ENCODE measurements around the gene TCERG1L. TPM values are rescaled to one million over a fixed set of nuclear protein-coding genes. Genes with fewer than 3 reads are reported as not detected.

TCERG1L gene
- total and polyA plus RNA-seq, 2 experiments from 2014 or later, result 0.47 to 0.73 TPM

- H3K9me2 ChIP-seq (replicated peaks; ENCODE audit: insufficient read depth), result no peaks in the 10 kb centered on the region
- H4K20me1 ChIP-seq (ENCODE audit: insufficient read depth, poor library complexity, severe bottlenecking), result no peaks in the 10 kb centered on the region
- H3K4me1 ChIP-seq (ENCODE audit: insufficient read depth), result no peaks in the 10 kb centered on the region
- no peak overlapping the region for H3K4me2 ChIP-seq
- 94% methylated on average over 5 of the region's 5 CpGs for WGBS (ENCODE audit: low lambda C conversion rate, missing lambda C conversion rate)
- no peak overlapping the region for H2AFZ ChIP-seq
- no peaks in the 10 kb centered on the region for H3K36me3 ChIP-seq (replicated peaks; ENCODE audit: insufficient read depth, low read depth)
- DNase-seq (ENCODE audit: low spot score), result no peak
- H3K9me3 ChIP-seq (ENCODE audit: low read depth), result no peaks in the 10 kb centered on the region
- H3K27me3 ChIP-seq, result no peaks in the 10 kb centered on the region
- no peak overlapping the region for H3K27ac ChIP-seq
- TF ChIP-seq CTCF (IDR thresholded peaks at IDR 0.05; ENCODE audit: poor library complexity) (no peak), EZH2 (IDR thresholded peaks at IDR 0.05; ENCODE audit: borderline replicate concordance) (no peak), EZH2phosphoT487 (IDR thresholded peaks at IDR 0.05; ENCODE audit: low read depth, severe bottlenecking, unreplicated experiment) (no peak)
- no peaks in the 10 kb centered on the region for H3K79me2 ChIP-seq
- H3K4me3 ChIP-seq, result no peak overlapping the region
These were observed 225.0 kb downstream of the TCERG1L start for GRCh38 chr10:131086511-131086910.

- WGBS (ENCODE audit: low lambda C conversion rate, missing lambda C conversion rate), result 87% methylated on average over 6 of the region's 6 CpGs
- Histone ChIP-seq H3K4me3 (no peak overlapping the region), H3K27me3 (no peaks in the 10 kb centered on the region), H2AFZ (no peak overlapping the region), H4K20me1 (ENCODE audit: insufficient read depth, poor library complexity, severe bottlenecking) (no peaks in the 10 kb centered on the region), H3K9me3 (ENCODE audit: low read depth) (no peaks in the 10 kb centered on the region), H3K79me2 (no peaks in the 10 kb centered on the region), H3K36me3 (replicated peaks; ENCODE audit: insufficient read depth, low read depth) (no peaks in the 10 kb centered on the region), H3K9me2 (replicated peaks; ENCODE audit: insufficient read depth) (no peaks in the 10 kb centered on the region), H3K27ac (no peak overlapping the region), H3K4me2 (no peak overlapping the region), H3K4me1 (ENCODE audit: insufficient read depth) (no peaks in the 10 kb centered on the region)
- TF ChIP-seq EZH2phosphoT487 (IDR thresholded peaks at IDR 0.05; ENCODE audit: low read depth, severe bottlenecking, unreplicated experiment), result no peak
- no peak for TF ChIP-seq EZH2 (IDR thresholded peaks at IDR 0.05; ENCODE audit: borderline replicate concordance)
- TF ChIP-seq CTCF (IDR thresholded peaks at IDR 0.05; ENCODE audit: poor library complexity), result no peak
- DNase-seq (ENCODE audit: low spot score), result no peak
These were observed 225.4 kb downstream of the TCERG1L start for GRCh38 chr10:131086094-131086493.

- Histone ChIP-seq H3K4me2 (no peak overlapping the region), H3K9me2 (replicated peaks; ENCODE audit: insufficient read depth) (no peaks in the 10 kb centered on the region), H3K27ac (no peak overlapping the region), H3K79me2 (no peaks in the 10 kb centered on the region), H4K20me1 (ENCODE audit: insufficient read depth, poor library complexity, severe bottlenecking) (no peaks in the 10 kb centered on the region), H3K9me3 (ENCODE audit: low read depth) (no peaks in the 10 kb centered on the region), H3K27me3 (no peaks in the 10 kb centered on the region), H3K4me1 (ENCODE audit: insufficient read depth) (no peaks in the 10 kb centered on the region), H3K36me3 (replicated peaks; ENCODE audit: insufficient read depth, low read depth) (no peaks in the 10 kb centered on the region), H2AFZ (no peak overlapping the region), H3K4me3 (no peak overlapping the region)
- no peak for DNase-seq (ENCODE audit: low spot score)
- TF ChIP-seq EZH2 (IDR thresholded peaks at IDR 0.05; ENCODE audit: borderline replicate concordance), result no peak
- TF ChIP-seq CTCF (IDR thresholded peaks at IDR 0.05; ENCODE audit: poor library complexity), result no peak
- TF ChIP-seq EZH2phosphoT487 (IDR thresholded peaks at IDR 0.05; ENCODE audit: low read depth, severe bottlenecking, unreplicated experiment), result no peak
- 71% methylated on average over 20 of the region's 21 CpGs for WGBS (ENCODE audit: low lambda C conversion rate, missing lambda C conversion rate)
These were observed 226.2 kb downstream of the TCERG1L start for GRCh38 chr10:131085091-131085860.
